GM12801 (cell line): Measurements from ENCODE around the gene GDPD3.

Source experiments
- CTCF ChIP-seq: IDR thresholded peaks from one replicate; pipeline ENCODE4 v1.5.1; 2011; ENCODE audit warnings: control low read depth; ENCODE audit not compliant: insufficient read length; ENCODE audit errors: extremely low read depth

Gene GDPD3

GRCh38 chr16:30145657-30146056 lies 32.3 kb upstream of the GDPD3 start:
- TF ChIP-seq CTCF = no peak

- TF ChIP-seq CTCF = no peak
Observed at GRCh38 chr16:30144917-30145316, 31.6 kb upstream of the GDPD3 start.

GRCh38 chr16:30144017-30144416 lies 30.7 kb upstream of the GDPD3 start:
- no peak for TF ChIP-seq CTCF

- no peak for TF ChIP-seq CTCF
Observed at GRCh38 chr16:30143347-30143702, 30.0 kb upstream of the GDPD3 start.

- TF ChIP-seq CTCF = no peak
Observed at GRCh38 chr16:30142672-30143346, 29.5 kb upstream of the GDPD3 start.

- no peak for TF ChIP-seq CTCF
Observed at GRCh38 chr16:30141750-30142149, 28.4 kb upstream of the GDPD3 start.

GRCh38 chr16:30139583-30140481 lies 26.5 kb upstream of the GDPD3 start:
- no peak for TF ChIP-seq CTCF
